C4-2B (cell line): ENCODE results near the gene RAB11FIP5.

Experiments
- H3K27ac ChIP-seq: fragments of 450-650 bp; 2 replicates; pipeline ENCODE4 v1.5.1; 2017
- CTCF ChIP-seq: fragments of 450-650 bp; conservative IDR thresholded peaks from 2 replicates; pipeline ENCODE4 v1.5.1; 2017; ENCODE audit warnings: mild to moderate bottlenecking
- ZFX ChIP-seq: fragments of 450-650 bp; IDR thresholded peaks from 2 replicates; pipeline ENCODE4 v1.6.1; 2017

Gene RAB11FIP5

GRCh38 chr2:73063909-73064875 is 48.6 kb downstream of the RAB11FIP5 start:
- no peak overlapping the region for H3K27ac ChIP-seq
- no peak for TF ChIP-seq CTCF

GRCh38 chr2:73063472-73063871 is 49.3 kb downstream of the RAB11FIP5 start:
- TF ChIP-seq ZFX (no peak), CTCF (no peak)
- no peak overlapping the region for H3K27ac ChIP-seq

- TF ChIP-seq CTCF (no peak), ZFX (no peak)
- H3K27ac ChIP-seq = no peak overlapping the region
Observed at GRCh38 chr2:73059106-73059505, 53.6 kb downstream of the RAB11FIP5 start.

- TF ChIP-seq CTCF = no peak
- TF ChIP-seq ZFX = no peak
- no peak overlapping the region for H3K27ac ChIP-seq
Observed at GRCh38 chr2:73054980-73055379, 57.8 kb downstream of the RAB11FIP5 start.

- TF ChIP-seq CTCF (no peak), ZFX (no peak)
- no peak overlapping the region for H3K27ac ChIP-seq
Observed at GRCh38 chr2:73053316-73054114, 59.2 kb downstream of the RAB11FIP5 start.

- TF ChIP-seq ZFX (no peak), CTCF (no peak)
- no peak overlapping the region for H3K27ac ChIP-seq
Observed at GRCh38 chr2:73050121-73050545, 62.6 kb downstream of the RAB11FIP5 start.
